GM12878 (cell line): Measurements from ENCODE around the gene KCNRG. TPM values are rescaled to one million over a fixed set of nuclear protein-coding genes. Genes with fewer than 3 reads are reported as not detected.

Experiments used
- ATAC-seq: fragments of 200-7000 bp; cut with Tn5 transposase; 3 replicates; pipeline ENCODE4 v1.9.1; 2020; ENCODE audit warnings: mild to moderate bottlenecking, moderate library complexity
- BruUV-seq: library from RNA; stranded (reverse); fragments of 400-500 nt; replicated peaks from 2 replicates; lab custom pipeline; 2021; lab: Mats Ljungman, UMichigan
- CTCF ChIA-PET: fragments of 300-600 bp; sonication (Branson Sonifier 250); formaldehyde crosslinking; extraction: SDS; loops from one replicate; lab custom pipeline; 2021; ENCODE audit warnings: inconsistent platforms; lab: Yijun Ruan, JAX
- POLR2A ChIA-PET: fragments of 350-600 bp; formaldehyde crosslinking; extraction: SDS; loops from one replicate; lab custom pipeline; 2021; ENCODE audit warnings: inconsistent platforms; lab: Charles Lee
- RAD21 ChIA-PET: fragments of 300-600 bp; sonication (Branson Sonifier 250); formaldehyde crosslinking; loops from one replicate; lab custom pipeline; 2023; ENCODE audit warnings: antibody characterized with exemption; ENCODE audit not compliant: unreplicated experiment; lab: Charles Lee
- SMC1A ChIA-PET: fragments of 300-600 bp; sonication (Branson Sonifier 250); formaldehyde crosslinking; loops from one replicate; lab custom pipeline; 2023; ENCODE audit not compliant: unreplicated experiment, uncharacterized antibody; lab: Charles Lee
- DNase-seq: peaks from one replicate; pipeline ENCODE4 v3.0.0-alpha.2; 2011; ENCODE audit warnings: low read depth, low spot score
- FAIRE-seq: peaks from 3 replicates; lab custom pipeline; 2011; peaks lifted over from hg19 to GRCh38; lab: Jason Lieb, UNC
- H2AFZ ChIP-seq: 2 replicates; pipeline ENCODE4 v1.6.0; 2011; ENCODE audit warnings: low read depth, low read length, control low read depth; ENCODE audit not compliant: control insufficient read depth
- H3K27ac ChIP-seq: 2 replicates; pipeline ENCODE4 v1.5.1; 2011; ENCODE audit warnings: control low read depth; ENCODE audit not compliant: control insufficient read depth, insufficient read depth
- H3K27me3 ChIP-seq, 2 experiments: replicated peaks in 1 of 2; 2 replicates each; pipeline versions ENCODE4 v1.6.0 to v1.6.1; 2011; ENCODE audit warnings: low read length in 1 of 2; ENCODE audit not compliant: control insufficient read depth in 2 of 2, insufficient read depth in 2 of 2
- H3K36me3 ChIP-seq, 2 experiments: 2 replicates each; pipeline ENCODE4 v1.5.1; 2011; ENCODE audit warnings: low read length in 1 of 2; ENCODE audit not compliant: control insufficient read depth in 2 of 2, insufficient read depth in 2 of 2
- H3K4me1 ChIP-seq: 2 replicates; pipeline ENCODE4 v1.6.1; 2011; ENCODE audit warnings: mild to moderate bottlenecking, low read length, moderate library complexity, mixed read lengths; ENCODE audit not compliant: control insufficient read depth, insufficient read depth
- H3K4me2 ChIP-seq: 2 replicates; pipeline ENCODE4 v1.6.0; 2011; ENCODE audit warnings: control low read depth; ENCODE audit not compliant: control insufficient read depth, insufficient read depth
- H3K4me3 ChIP-seq: fragments of 200-600 bp; sonication (generic); 2 replicates; pipeline ENCODE4 v1.5.1; 2016
- H3K79me2 ChIP-seq: 2 replicates; pipeline ENCODE4 v1.6.0; 2011; ENCODE audit warnings: low read length; ENCODE audit not compliant: control insufficient read depth, insufficient read depth
- H3K9ac ChIP-seq: 2 replicates; pipeline ENCODE4 v1.8.0; 2011; ENCODE audit warnings: low read length, control low read depth, mixed read lengths; ENCODE audit not compliant: control insufficient read depth, insufficient read depth
- H3K9me3 ChIP-seq: replicated peaks from 3 replicates; pipeline ENCODE4 v1.5.1; 2011; ENCODE audit warnings: mild to moderate bottlenecking, low read length; ENCODE audit not compliant: control insufficient read depth, insufficient read depth
- H4K20me1 ChIP-seq: 2 replicates; pipeline ENCODE4 v1.6.0; 2011; ENCODE audit not compliant: control insufficient read depth, insufficient read depth
- BCL11A ChIP-seq: IDR thresholded peaks from 2 replicates; pipeline ENCODE4 v1.6.1; 2011; ENCODE audit warnings: low read depth, low read length
- BCLAF1 ChIP-seq: fragments of 450-650 bp; IDR thresholded peaks from 2 replicates; pipeline ENCODE4 v1.6.1; 2017; ENCODE audit warnings: antibody characterized with exemption, mild to moderate bottlenecking, moderate library complexity
- CHD1 ChIP-seq: IDR thresholded peaks from 2 replicates; pipeline ENCODE4 v1.6.1; 2012; ENCODE audit warnings: low read depth, low read length, improper control_type of control experiment
- E4F1 ChIP-seq: fragments of 450-650 bp; IDR thresholded peaks from 2 replicates; pipeline ENCODE4 v1.6.1; 2018; ENCODE audit warnings: borderline replicate concordance, mild to moderate bottlenecking; ENCODE audit not compliant: partially characterized antibody
- GATAD2B ChIP-seq: fragments of 450-650 bp; conservative IDR thresholded peaks from 2 replicates; pipeline ENCODE4 v1.6.1; 2017; ENCODE audit warnings: low read depth, mild to moderate bottlenecking, moderate library complexity
- SKIL ChIP-seq: fragments of 450-650 bp; IDR thresholded peaks from 2 replicates; pipeline ENCODE4 v1.6.1; 2017; ENCODE audit warnings: mild to moderate bottlenecking, low read depth, inconsistent platforms; ENCODE audit not compliant: poor library complexity, severe bottlenecking
- SMARCA5 ChIP-seq: fragments of 450-650 bp; IDR thresholded peaks from 2 replicates; pipeline ENCODE4 v1.6.1; 2017; ENCODE audit warnings: mild to moderate bottlenecking
- TCF3 ChIP-seq: IDR thresholded peaks from 2 replicates; pipeline ENCODE4 v1.6.1; 2012; ENCODE audit warnings: low read depth, mild to moderate bottlenecking, low read length, borderline replicate concordance; ENCODE audit not compliant: insufficient read depth
- WGBS: methylation state at CpG from one replicate; pipeline ENCODE4 v1.1.6; 2016; ENCODE audit warnings: low lambda C conversion rate; ENCODE audit not compliant: insufficient replicate concordance, insufficient coverage; ENCODE audit errors: missing lambda C conversion rate; 5-methylcytosine and 5-hydroxymethylcytosine counted together
- in situ Hi-C: fragments of 300-500 bp; cut with MboI; formaldehyde crosslinking; loops from 9 replicates; pipeline ENCODE4 v1.14.3; 2018; ENCODE audit warnings: mixed read lengths
- intact Hi-C: fragments of 100-400 bp; cut with micrococcal nuclease; formaldehyde crosslinking; loops from one replicate; pipeline ENCODE4 v1.14.2; 2022; ENCODE audit not compliant: unreplicated experiment
- polyA plus RNA-seq, 11 experiments: library from polyadenylated mRNA; depleted of rRNA in 4 of 11; unstranded in 6 of 11; stranded (reverse) in 5 of 11; fragments of >200 nt; fragmentation: Nextera tagmentation in 4 of 11; fragmentation: Illumina TruSeq in 1 of 11; extraction: Ambion mirVana in 4 of 11; extraction: Trizol in 1 of 11; gene quantifications; 1 replicate in 1 of 11; 2 replicates in 10 of 11; pipeline versions ENCODE4 v1.2.1 to v1.2.3, GENCODE V29; 2011 to 2016; ENCODE audit warnings: inconsistent platforms in 2 of 11, missing spikeins in 2 of 11, low read depth in 1 of 11
- total RNA-seq, 4 experiments: library from RNA; depleted of rRNA in 3 of 4; stranded (reverse); fragments of >200 nt in 3 of 4; fragmentation: Illumina TruSeq in 1 of 4; extraction: Trizol in 1 of 4; gene quantifications; 2 replicates each; pipeline versions ENCODE4 v1.2.1 to v1.2.3, GENCODE V29; 2013 to 2021
- TF ChIP-seq, protein P1 (sequence below): fragments of 450-650 bp; formaldehyde crosslinking; IDR thresholded peaks from 2 replicates; pipeline ENCODE4 v1.4.0; 2020; ENCODE audit warnings: mild to moderate bottlenecking, moderate library complexity

The KCNRG gene
- total and polyA plus RNA-seq, 10 of the 15 experiments (the other 5 are each of a cell fraction or from before 2014, with no cell fraction given): 0.37 to 1.5 (median 0.58) TPM

DNA sequence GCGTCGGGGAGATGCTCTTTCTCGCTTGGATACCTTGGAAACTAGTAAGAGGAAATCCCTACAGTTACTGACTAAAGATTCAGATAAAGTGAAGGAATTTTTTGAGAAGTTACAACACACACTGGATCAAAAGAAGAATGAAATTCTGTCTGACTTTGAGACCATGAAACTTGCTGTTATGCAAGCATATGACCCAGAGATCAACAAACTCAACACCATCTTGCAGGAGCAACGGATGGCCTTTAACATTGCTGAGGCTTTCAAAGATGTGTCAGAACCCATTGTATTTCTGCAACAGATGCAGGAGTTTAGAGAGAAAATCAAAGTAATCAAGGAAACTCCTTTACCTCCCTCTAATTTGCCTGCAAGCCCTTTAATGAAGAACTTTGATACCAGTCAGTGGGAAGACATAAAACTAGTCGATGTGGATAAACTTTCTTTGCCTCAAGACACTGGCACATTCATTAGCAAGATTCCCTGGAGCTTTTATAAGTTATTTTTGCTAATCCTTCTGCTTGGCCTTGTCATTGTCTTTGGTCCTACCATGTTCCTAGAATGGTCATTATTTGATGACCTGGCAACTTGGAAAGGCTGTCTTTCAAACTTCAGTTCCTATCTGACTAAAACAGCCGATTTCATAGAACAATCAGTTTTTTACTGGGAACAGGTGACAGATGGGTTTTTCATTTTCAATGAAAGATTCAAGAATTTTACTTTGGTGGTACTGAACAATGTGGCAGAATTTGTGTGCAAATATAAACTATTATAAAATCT, 2.7 kb upstream of the KCNRG start (continued):
- TF ChIP-seq E4F1 (no peak), SMARCA5 (no peak), TCF3 (no peak), CHD1 (no peak)

DNA sequence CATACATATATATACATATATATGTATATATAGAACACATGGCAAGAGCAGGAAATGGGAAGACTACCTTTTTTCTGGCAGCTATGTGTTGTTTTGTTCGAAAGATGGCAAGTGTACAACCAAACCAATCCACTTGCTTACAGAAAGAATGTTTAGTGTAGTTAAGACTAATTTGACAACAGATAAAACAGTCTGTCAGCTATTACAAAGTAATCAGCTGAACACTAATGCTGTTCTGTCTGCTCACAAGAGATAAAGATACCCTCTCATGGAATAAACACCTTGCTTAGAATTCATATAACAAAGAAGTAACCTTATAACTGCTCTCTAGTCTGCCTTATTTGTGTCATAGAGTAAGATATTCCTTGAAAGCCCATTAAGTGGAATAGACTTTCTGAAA, 858 bp upstream of the KCNRG start:
- POLR2A ChIA-PET: no interaction called here
- Histone ChIP-seq H3K4me3 (no peak overlapping the region), H3K79me2 (peaks cover 1% of the 10 kb centered on the region), H3K9me3 (no peaks in the 10 kb centered on the region), H3K36me3 (peaks cover 0 to 17% of the 10 kb centered on the region in 2 experiments), H4K20me1 (no peaks in the 10 kb centered on the region), H3K27ac (no peak overlapping the region), H3K27me3 (no peaks in the 10 kb centered on the region), H3K4me2 (no peak overlapping the region), H3K9ac (no peak overlapping the region), H2AFZ (no peak overlapping the region), H3K4me1 (no peaks in the 10 kb centered on the region)
- FAIRE-seq: no peak
- 92% methylated on average over 1 of the region's 1 CpG for WGBS
- BruUV-seq: no TSS peak
- no peak for ATAC-seq
- intact Hi-C loops (no loop called here), in situ Hi-C loops (no loop called here)
- no peak for DNase-seq
- SMC1A ChIA-PET: interaction anchor here (0.7 to 1.3 kb wide), 3 partner anchors 14 to 19 kb away, joined by 3 to 5 read pairs (median 3); partner anchors contain the start of gene TRIM13
- RAD21 ChIA-PET: no interaction called here
- CTCF ChIA-PET: interaction anchor here (1.6 kb wide), 1 partner anchor 17 kb away, joined by 5 read pairs; the partner anchor contains the start of gene TRIM13
- TF ChIP-seq BCLAF1 (no peak), GATAD2B (no peak), SKIL (no peak), BCL11A (no peak)
- TF ChIP-seq, protein P1, sequence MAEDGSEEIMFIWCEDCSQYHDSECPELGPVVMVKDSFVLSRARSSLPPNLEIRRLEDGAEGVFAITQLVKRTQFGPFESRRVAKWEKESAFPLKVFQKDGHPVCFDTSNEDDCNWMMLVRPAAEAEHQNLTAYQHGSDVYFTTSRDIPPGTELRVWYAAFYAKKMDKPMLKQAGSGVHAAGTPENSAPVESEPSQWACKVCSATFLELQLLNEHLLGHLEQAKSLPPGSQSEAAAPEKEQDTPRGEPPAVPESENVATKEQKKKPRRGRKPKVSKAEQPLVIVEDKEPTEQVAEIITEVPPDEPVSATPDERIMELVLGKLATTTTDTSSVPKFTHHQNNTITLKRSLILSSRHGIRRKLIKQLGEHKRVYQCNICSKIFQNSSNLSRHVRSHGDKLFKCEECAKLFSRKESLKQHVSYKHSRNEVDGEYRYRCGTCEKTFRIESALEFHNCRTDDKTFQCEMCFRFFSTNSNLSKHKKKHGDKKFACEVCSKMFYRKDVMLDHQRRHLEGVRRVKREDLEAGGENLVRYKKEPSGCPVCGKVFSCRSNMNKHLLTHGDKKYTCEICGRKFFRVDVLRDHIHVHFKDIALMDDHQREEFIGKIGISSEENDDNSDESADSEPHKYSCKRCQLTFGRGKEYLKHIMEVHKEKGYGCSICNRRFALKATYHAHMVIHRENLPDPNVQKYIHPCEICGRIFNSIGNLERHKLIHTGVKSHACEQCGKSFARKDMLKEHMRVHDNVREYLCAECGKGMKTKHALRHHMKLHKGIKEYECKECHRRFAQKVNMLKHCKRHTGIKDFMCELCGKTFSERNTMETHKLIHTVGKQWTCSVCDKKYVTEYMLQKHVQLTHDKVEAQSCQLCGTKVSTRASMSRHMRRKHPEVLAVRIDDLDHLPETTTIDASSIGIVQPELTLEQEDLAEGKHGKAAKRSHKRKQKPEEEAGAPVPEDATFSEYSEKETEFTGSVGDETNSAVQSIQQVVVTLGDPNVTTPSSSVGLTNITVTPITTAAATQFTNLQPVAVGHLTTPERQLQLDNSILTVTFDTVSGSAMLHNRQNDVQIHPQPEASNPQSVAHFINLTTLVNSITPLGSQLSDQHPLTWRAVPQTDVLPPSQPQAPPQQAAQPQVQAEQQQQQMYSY (CRISPR knock-in tag): no peak
